Right lobe of liver (tissue), 6 donors: Measurements from ENCODE around the gene ACER1. TPM values are rescaled to one million over a fixed set of nuclear protein-coding genes. Genes with fewer than 3 reads are reported as not detected.

ENCODE experiments used
- ATAC-seq, 4 donors: fragments of 200-7000 bp; cut with Tn5 transposase; one replicate each; pipeline ENCODE4 v1.9.1; 2020; ENCODE audit warnings: mild to moderate bottlenecking in 4 of 4, moderate library complexity in 4 of 4
- DNase-seq, 3 donors: peaks; one replicate each; pipeline ENCODE4 v3.0.0-alpha.2; 2020
- H3K27ac ChIP-seq, 3 donors: fragments of 200-600 bp; one replicate each; pipeline ENCODE4 v1.8.0; 2022
- H3K27me3 ChIP-seq, 2 donors: fragments of 200-600 bp; one replicate each; pipeline ENCODE4 v1.8.0; 2022
- H3K36me3 ChIP-seq, 4 donors: fragments of 200-600 bp; sonication (generic) in 1 of 4; one replicate each; pipeline versions ENCODE4 v1.5.1 to v1.8.0; 2017 to 2022; ENCODE audit warnings: control low read depth in 1 of 4
- H3K4me1 ChIP-seq, 4 donors: fragments of 200-600 bp; sonication (generic) in 1 of 4; one replicate each; pipeline versions ENCODE4 v1.5.1 to v1.8.0; 2017 to 2022; ENCODE audit warnings: control low read depth in 1 of 4
- H3K4me3 ChIP-seq, 3 donors: fragments of 200-600 bp; one replicate each; pipeline ENCODE4 v1.8.0; 2022
- H3K9me3 ChIP-seq, 4 donors: fragments of 200-600 bp; sonication (generic) in 1 of 4; one replicate each; pipeline versions ENCODE4 v1.5.1 to v1.8.0; 2017 to 2022; ENCODE audit warnings: control low read depth in 1 of 4
- CTCF ChIP-seq, 4 donors: fragments of 200-600 bp in 3 of 4; fragments of 450-650 bp in 1 of 4; IDR thresholded peaks; one replicate each; pipeline versions ENCODE4 v1.5.1 to v1.8.0; 2016 to 2022; ENCODE audit warnings: antibody characterized with exemption in 4 of 4, mild to moderate bottlenecking in 2 of 4
- POLR2A ChIP-seq: fragments of 450-650 bp; IDR thresholded peaks from one replicate; pipeline ENCODE4 v1.6.1; 2017; ENCODE audit warnings: antibody characterized with exemption, mild to moderate bottlenecking
- WGBS: methylation state at CpG from one replicate; pipeline ENCODE4 v1.1.6; 2018; ENCODE audit warnings: low coverage, low lambda C conversion rate; ENCODE audit not compliant: insufficient coverage; ENCODE audit errors: missing lambda C conversion rate; 5-methylcytosine and 5-hydroxymethylcytosine counted together
- intact Hi-C, 2 donors: fragments of 100-400 bp; cut with DNase I; formaldehyde crosslinking; loops; one replicate each; pipeline versions ENCODE4 v1.11.2 to v1.14.1; 2022
- total RNA-seq, 6 experiments: library from RNA; depleted of rRNA in 2 of 6; stranded (reverse); fragments of >200 nt in 2 of 6; fragmentation: NEBNext Ultra II Directional in 3 of 6; extraction: Animal tissue kit (Norgen Biotek cat#: 25700) in 3 of 6; gene quantifications; one replicate each; pipeline versions ENCODE4 v1.1.0 to v1.2.4, GENCODE V29; 2016 to 2023
- donor health status: DM: no; HTN: yes; CAD: no.
- donor health status: DM: no; HTN: no; CAD: no.
- donor health status: DM: no; HTN: no; CAD: no.
- donor health status: DM: no; HTN: yes; CAD: no.
- donor health status: DM: no; HTN: yes; CAD: no.

The ACER1 gene
- total RNA-seq, 6 experiments from 2014 or later, result 0.48 TPM; not detected in 5

- no peak overlapping the region for H3K27ac ChIP-seq
- H3K36me3 ChIP-seq, result no peaks in the 10 kb centered on the region
- TF ChIP-seq POLR2A, result no peak
- TF ChIP-seq CTCF (IDR thresholded peaks at IDR 0.05), result no peak
- 80% methylated on average over 6 of the region's 6 CpGs for WGBS
- H3K4me1 ChIP-seq, result no peaks in the 10 kb centered on the region
- no peaks in the 10 kb centered on the region for H3K27me3 ChIP-seq
- ATAC-seq (no peak), DNase-seq (no peak)
- H3K4me3 ChIP-seq, result no peak overlapping the region
- intact Hi-C loops, result no loop called here
- no peaks in the 10 kb centered on the region for H3K9me3 ChIP-seq
Measured at GRCh38 chr19:6334490-6335285, 1.3 kb upstream of the ACER1 start.

- intact Hi-C loops, result no loop called here
- H3K27me3 ChIP-seq, result no peaks in the 10 kb centered on the region
- no peak overlapping the region for H3K27ac ChIP-seq
- TF ChIP-seq POLR2A, result no peak
- TF ChIP-seq CTCF (IDR thresholded peaks at IDR 0.05), result no peak
- no peaks in the 10 kb centered on the region for H3K36me3 ChIP-seq
- H3K4me1 ChIP-seq, result no peaks in the 10 kb centered on the region
- no peaks in the 10 kb centered on the region for H3K9me3 ChIP-seq
- no peak overlapping the region for H3K4me3 ChIP-seq
- no peak for DNase-seq
- ATAC-seq, result no peak
- 91% methylated on average over 5 of the region's 5 CpGs for WGBS
Measured at GRCh38 chr19:6326815-6327214, 6.6 kb downstream of the ACER1 start.

GRCh38 chr19:6325614-6326013, 7.8 kb downstream of the ACER1 start:
- H3K27ac ChIP-seq, result no peak overlapping the region
- ATAC-seq (no peak), DNase-seq (no peak)
- H3K36me3 ChIP-seq, result no peaks in the 10 kb centered on the region
- intact Hi-C loops, result no loop called here
- no peaks in the 10 kb centered on the region for H3K27me3 ChIP-seq
- no peak overlapping the region for H3K4me3 ChIP-seq
- H3K4me1 ChIP-seq, result no peaks in the 10 kb centered on the region
- TF ChIP-seq CTCF (IDR thresholded peaks at IDR 0.05) (no peak), POLR2A (no peak)
- whole genome bisulfite sequencing, result 67% methylated on average over 3 of the region's 4 CpGs
- no peaks in the 10 kb centered on the region for H3K9me3 ChIP-seq

- no peaks in the 10 kb centered on the region for H3K36me3 ChIP-seq
- ATAC-seq (no peak), DNase-seq (no peak)
- TF ChIP-seq POLR2A, result no peak
- no peak for TF ChIP-seq CTCF (IDR thresholded peaks at IDR 0.05)
- intact Hi-C loops, result no loop called here
- H3K4me1 ChIP-seq, result no peaks in the 10 kb centered on the region
- no peak overlapping the region for H3K4me3 ChIP-seq
- 69% methylated on average over 3 of the region's 4 CpGs for WGBS
- H3K27me3 ChIP-seq, result no peaks in the 10 kb centered on the region
- no peak overlapping the region for H3K27ac ChIP-seq
- no peaks in the 10 kb centered on the region for H3K9me3 ChIP-seq
Measured at GRCh38 chr19:6324757-6325156, 8.7 kb downstream of the ACER1 start.
